ENCODE data around the gene SCRN2. TPM values are rescaled to one million over a fixed set of nuclear protein-coding genes. Genes with fewer than 3 reads are reported as not detected.

SCRN2 gene
- total RNA-seq, 1 donor from 2014 or later = 70.6 TPM

- DNase-seq (ENCODE audit: low spot score) = peak; percentile 94
Measured at GRCh38 chr17:47821424-47822391, 19.4 kb downstream of the SCRN2 start, which contains the start of gene OSBPL7. OSBPL7 (minus strand) TSS chr17:47821794; CDS start chr17:47820278, 1,516 bp downstream.

DNA sequence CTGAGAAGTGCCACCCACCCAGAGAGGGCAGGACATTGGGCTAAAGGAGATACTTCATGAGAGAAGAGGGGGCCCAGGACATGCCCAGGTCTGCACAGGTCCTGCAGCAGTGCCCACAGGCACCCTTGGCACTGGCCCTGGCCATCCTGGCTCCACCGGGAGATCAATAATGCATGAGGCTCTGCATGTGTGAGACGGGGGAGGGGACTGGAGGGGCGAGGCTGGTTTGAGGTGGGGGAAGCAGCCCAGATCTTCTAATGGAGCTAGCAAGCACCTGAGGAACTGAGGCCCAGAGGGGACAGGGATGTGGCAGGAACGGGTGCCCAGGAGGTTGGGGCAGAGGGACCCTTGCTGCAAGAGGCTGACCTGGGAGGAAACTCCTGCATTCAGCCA lies 20.0 kb downstream of the SCRN2 start:
- no peak for DNase-seq (ENCODE audit: low spot score)

GRCh38 chr17:47820033-47820789 lies 20.9 kb downstream of the SCRN2 start:
- no peak for DNase-seq (ENCODE audit: low spot score)

DNA sequence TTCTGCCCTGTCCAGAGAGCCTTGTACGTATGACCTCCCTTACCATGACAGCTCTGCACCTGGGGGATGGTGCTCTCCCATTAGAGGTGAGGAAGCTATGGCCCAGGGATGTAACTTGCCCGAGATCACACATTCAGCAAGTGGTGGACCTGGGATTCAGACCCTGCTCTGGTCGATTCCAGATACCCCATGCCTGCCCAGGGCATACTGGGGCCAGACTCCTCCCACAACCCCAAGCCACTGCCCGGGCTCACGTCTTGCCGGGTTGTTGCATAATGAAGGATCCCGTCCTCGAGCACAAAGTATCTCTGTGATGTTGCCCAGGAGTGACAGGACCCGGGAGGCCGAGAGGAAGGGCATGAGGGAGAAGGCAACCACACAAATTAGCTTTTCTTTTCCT lies 21.6 kb downstream of the SCRN2 start:
- DNase-seq (ENCODE audit: low spot score) = no peak

GRCh38 chr17:47818002-47818695 lies 22.9 kb downstream of the SCRN2 start:
- no peak for DNase-seq (ENCODE audit: low spot score)

GRCh38 chr17:47816947-47817346 lies 24.1 kb downstream of the SCRN2 start:
- no peak for DNase-seq (ENCODE audit: low spot score)

GRCh38 chr17:47816111-47816735 lies 24.9 kb downstream of the SCRN2 start:
- no peak for DNase-seq (ENCODE audit: low spot score)

GRCh38 chr17:47815106-47815918 lies 25.8 kb downstream of the SCRN2 start:
- no peak for DNase-seq (ENCODE audit: low spot score)

- no peak for DNase-seq (ENCODE audit: low spot score)
Measured at GRCh38 chr17:47813512-47814031, 27.5 kb downstream of the SCRN2 start.

DNA sequence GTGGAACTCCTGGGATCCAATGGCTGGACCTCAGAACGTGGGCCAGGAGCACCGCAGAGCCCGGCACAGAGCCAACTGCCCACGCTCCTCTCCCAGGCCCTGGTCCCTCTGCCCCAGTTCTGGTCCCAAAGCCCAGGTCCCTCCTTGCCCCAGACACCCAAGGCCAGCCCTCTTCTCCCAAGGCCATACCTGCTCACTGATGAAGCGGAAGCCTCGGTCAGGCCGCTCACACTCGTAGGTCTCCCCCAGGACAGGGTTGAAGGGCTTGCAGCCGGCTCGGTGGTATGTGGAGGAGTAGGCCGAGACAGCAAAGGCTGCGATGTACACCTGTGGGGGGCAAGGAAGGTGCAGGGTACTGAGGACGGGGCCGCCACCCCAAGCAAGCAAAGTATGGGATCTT lies 28.0 kb downstream of the SCRN2 start:
- DNase-seq (ENCODE audit: low spot score) = peak; percentile 87

- DNase-seq (ENCODE audit: low spot score) = peak; percentile 65
Measured at GRCh38 chr17:47812146-47812920, 28.7 kb downstream of the SCRN2 start.

DNA sequence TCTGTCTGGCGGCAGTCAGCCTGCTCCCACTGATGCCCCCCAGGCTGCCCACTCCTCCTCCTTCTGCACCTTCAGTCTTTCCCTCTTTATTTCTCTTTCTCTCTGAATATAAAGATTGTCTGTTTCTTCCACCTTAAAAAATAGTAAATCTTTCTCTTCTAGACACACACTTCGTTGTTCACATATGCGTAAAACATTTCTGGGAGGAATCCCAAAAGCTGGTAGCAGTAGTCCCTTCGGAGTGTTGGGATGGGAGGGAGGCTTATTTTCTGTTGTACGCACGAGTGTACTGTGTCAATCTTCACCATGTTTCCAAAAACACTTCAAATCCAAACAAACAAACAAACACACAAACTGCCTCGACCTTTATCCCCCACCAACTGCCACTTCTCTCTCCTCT lies 29.4 kb downstream of the SCRN2 start:
- DNase-seq (ENCODE audit: low spot score) = no peak

GRCh38 chr17:47810901-47811635 lies 30.0 kb downstream of the SCRN2 start:
- DNase-seq (ENCODE audit: low spot score) = peak; percentile 81

- peak; percentile 90 for DNase-seq (ENCODE audit: low spot score)
Measured at GRCh38 chr17:47810200-47810821, 30.8 kb downstream of the SCRN2 start.

- peak; percentile 88 for DNase-seq (ENCODE audit: low spot score)
Measured at GRCh38 chr17:47808830-47809480, 32.1 kb downstream of the SCRN2 start.

DNA sequence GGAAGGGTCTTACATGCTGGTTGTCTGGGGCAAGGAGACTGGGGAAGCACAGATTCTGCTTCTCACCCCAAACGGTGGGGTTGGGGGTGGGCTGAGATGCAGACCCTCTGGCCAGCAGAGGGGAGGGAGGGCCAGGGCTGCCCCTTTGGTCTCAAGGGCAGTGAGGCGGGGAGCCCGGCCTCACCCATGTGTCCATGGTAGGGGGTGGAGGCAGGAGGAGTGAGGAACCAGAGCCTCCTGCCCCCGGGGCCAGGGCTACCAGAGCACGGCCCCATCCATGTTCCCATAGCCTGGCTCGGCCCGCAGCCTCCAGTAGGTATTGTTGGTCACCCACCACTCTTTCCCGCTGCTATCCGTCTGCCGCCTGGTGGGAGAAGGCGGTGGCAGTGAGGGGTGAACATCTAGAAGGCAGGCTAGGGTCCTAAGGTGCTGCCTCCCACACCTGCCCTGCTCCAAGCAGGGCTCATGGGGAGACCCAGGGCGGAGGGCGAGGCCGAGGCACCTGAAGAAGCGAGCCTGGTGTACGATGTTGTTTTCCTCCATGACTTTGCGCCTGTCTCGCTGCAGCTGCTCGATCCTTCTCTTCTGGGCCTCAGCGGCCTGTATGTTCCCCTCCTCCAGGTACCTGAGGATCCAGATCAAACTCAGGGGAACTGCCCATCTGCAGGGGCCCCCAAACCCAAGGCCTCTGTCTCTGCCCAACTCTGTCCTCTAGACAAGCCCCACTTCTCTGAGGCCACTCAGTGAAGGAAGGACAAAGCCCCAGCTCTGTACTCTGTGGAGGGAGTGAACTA lies 32.8 kb downstream of the SCRN2 start:
- DNase-seq (ENCODE audit: low spot score) = peak; percentile 67

DNA sequence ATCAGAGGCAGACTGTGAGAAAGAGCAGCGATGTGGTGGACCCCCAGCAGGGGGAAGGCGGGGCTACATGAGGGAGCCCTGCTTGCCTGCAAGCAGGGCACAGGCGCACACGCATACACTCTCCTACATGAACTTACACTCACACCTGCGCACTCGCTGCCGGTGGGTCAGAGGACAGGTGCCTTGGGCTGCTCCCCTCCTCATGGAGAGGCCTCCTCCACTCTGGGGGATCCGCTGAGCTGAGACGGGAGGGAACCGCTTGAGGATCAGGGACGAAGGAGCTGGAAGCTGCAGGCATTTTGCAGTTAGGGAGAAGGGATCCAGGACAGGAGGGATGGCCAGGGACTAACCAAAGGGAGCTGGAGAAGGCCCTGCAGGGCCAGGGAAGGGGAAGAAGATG lies 33.7 kb downstream of the SCRN2 start:
- DNase-seq (ENCODE audit: low spot score) = peak; percentile 73
